HepG2 (cell line): Measurements from ENCODE around the gene GTF2A1. TPM values are rescaled to one million over a fixed set of nuclear protein-coding genes. Genes with fewer than 3 reads are reported as not detected.

Experiments
- AFF4 ChIP-seq: sonication (generic); formaldehyde crosslinking; IDR thresholded peaks from 2 replicates; pipeline ENCODE4 v1.4.0; 2020; ENCODE audit warnings: missing genetic modification reagents
- ARNT ChIP-seq: fragments of 450-650 bp; IDR thresholded peaks from 2 replicates; pipeline ENCODE4 v1.6.1; 2017
- ASH2L ChIP-seq: fragments of 300-600, 200-600 bp; sonication (generic); IDR thresholded peaks from 2 replicates; pipeline ENCODE4 v1.7.0; 2017; ENCODE audit warnings: low read depth, mild to moderate bottlenecking, moderate library complexity, mixed read lengths, low read length; ENCODE audit not compliant: insufficient read length
- BHLHE40 ChIP-seq: IDR thresholded peaks from 2 replicates; pipeline ENCODE4 v1.6.1; 2011; ENCODE audit warnings: low read length, improper control_type of control experiment
- GTF2F1 ChIP-seq: fragments of 150-350 bp; IDR thresholded peaks from 2 replicates; pipeline ENCODE4 v1.6.1; 2014; ENCODE audit warnings: low read length
- HHEX ChIP-seq: IDR thresholded peaks from 2 replicates; pipeline ENCODE4 v1.6.1; 2016; ENCODE audit warnings: control low read depth
- HNRNPUL1 ChIP-seq: fragments of 200-400 bp; formaldehyde crosslinking; IDR thresholded peaks from 2 replicates; pipeline ENCODE4 v1.6.1; 2017; ENCODE audit warnings: low read depth, mild to moderate bottlenecking, low read length, moderate library complexity
- TEF ChIP-seq: sonication (generic); formaldehyde crosslinking; IDR thresholded peaks from 2 replicates; pipeline ENCODE4 v1.5.0; 2020; ENCODE audit warnings: missing genetic modification reagents
- TP53 ChIP-seq: sonication (generic); formaldehyde crosslinking; conservative IDR thresholded peaks from 2 replicates; pipeline ENCODE4 v1.4.0; 2020; ENCODE audit warnings: missing genetic modification reagents
- ZFP82 ChIP-seq: sonication (generic); formaldehyde crosslinking; IDR thresholded peaks from 2 replicates; pipeline ENCODE4 v1.5.1; 2020; ENCODE audit warnings: mild to moderate bottlenecking, missing genetic modification reagents, borderline replicate concordance
- ZMAT3 ChIP-seq: sonication (generic); formaldehyde crosslinking; conservative IDR thresholded peaks from 2 replicates; pipeline ENCODE4 v1.7.0; 2021; ENCODE audit warnings: missing genetic modification reagents
- ZNF260 ChIP-seq: sonication (generic); formaldehyde crosslinking; IDR thresholded peaks from 2 replicates; pipeline ENCODE4 v1.4.0; 2020; ENCODE audit warnings: missing genetic modification reagents, low read depth, mild to moderate bottlenecking, borderline replicate concordance
- ZNF496 ChIP-seq: sonication (generic); formaldehyde crosslinking; IDR thresholded peaks from 2 replicates; pipeline ENCODE4 v1.8.1; 2023; ENCODE audit warnings: mild to moderate bottlenecking, moderate library complexity, missing genetic modification reagents; ENCODE audit not compliant: insufficient replicate concordance
- ZNF629 ChIP-seq: sonication (generic); formaldehyde crosslinking; conservative IDR thresholded peaks from 2 replicates; pipeline ENCODE4 v1.5.0; 2020; ENCODE audit warnings: missing genetic modification reagents
- ZSCAN25 ChIP-seq: sonication (generic); formaldehyde crosslinking; IDR thresholded peaks from 2 replicates; pipeline ENCODE4 v1.8.0; 2022; ENCODE audit warnings: mild to moderate bottlenecking, missing genetic modification reagents
- polyA plus RNA-seq, 8 experiments: library from polyadenylated mRNA; depleted of rRNA in 3 of 8; stranded (reverse) in 7 of 8; unstranded in 1 of 8; fragments of >200 nt; fragmentation: Illumina TruSeq in 4 of 8; extraction: Trizol in 4 of 8; gene quantifications; 2 replicates each; pipeline versions ENCODE4 v1.2.1 to v1.2.3, GENCODE V29; 2011 to 2016; ENCODE audit warnings: low read depth in 4 of 8, missing spikeins in 1 of 8, mixed read lengths in 1 of 8; ENCODE audit not compliant: insufficient read depth in 1 of 8
- total RNA-seq, 5 experiments: library from RNA; depleted of rRNA; stranded (reverse); fragments of >200 nt; fragmentation: Illumina TruSeq; extraction: Trizol; gene quantifications; 2 replicates each; pipeline ENCODE4 v1.2.3, GENCODE V29; 2016; ENCODE audit warnings: low read depth in 1 of 5
- TF ChIP-seq, protein P1 (sequence below): sonication (generic); formaldehyde crosslinking; IDR thresholded peaks from 2 replicates; pipeline ENCODE4 v1.4.0; 2020; ENCODE audit warnings: missing genetic modification reagents
- TF ChIP-seq, protein P2 (sequence below), 2 experiments: sonication (generic) in 1 of 2; formaldehyde crosslinking in 1 of 2; IDR thresholded peaks; 2 replicates each; pipeline versions ENCODE4 v1.6.1 to v1.9.0; 2014 to 2022; ENCODE audit warnings: antibody characterized with exemption in 1 of 2, borderline replicate concordance in 1 of 2, inconsistent platforms in 1 of 2, low read depth in 1 of 2, missing genetic modification reagents in 1 of 2

Gene GTF2A1
- total and polyA plus RNA-seq, 2 of the 13 experiments (the other 11 are each of a cell fraction or from before 2014, with no cell fraction given), result 14.9 to 17.5 TPM

DNA sequence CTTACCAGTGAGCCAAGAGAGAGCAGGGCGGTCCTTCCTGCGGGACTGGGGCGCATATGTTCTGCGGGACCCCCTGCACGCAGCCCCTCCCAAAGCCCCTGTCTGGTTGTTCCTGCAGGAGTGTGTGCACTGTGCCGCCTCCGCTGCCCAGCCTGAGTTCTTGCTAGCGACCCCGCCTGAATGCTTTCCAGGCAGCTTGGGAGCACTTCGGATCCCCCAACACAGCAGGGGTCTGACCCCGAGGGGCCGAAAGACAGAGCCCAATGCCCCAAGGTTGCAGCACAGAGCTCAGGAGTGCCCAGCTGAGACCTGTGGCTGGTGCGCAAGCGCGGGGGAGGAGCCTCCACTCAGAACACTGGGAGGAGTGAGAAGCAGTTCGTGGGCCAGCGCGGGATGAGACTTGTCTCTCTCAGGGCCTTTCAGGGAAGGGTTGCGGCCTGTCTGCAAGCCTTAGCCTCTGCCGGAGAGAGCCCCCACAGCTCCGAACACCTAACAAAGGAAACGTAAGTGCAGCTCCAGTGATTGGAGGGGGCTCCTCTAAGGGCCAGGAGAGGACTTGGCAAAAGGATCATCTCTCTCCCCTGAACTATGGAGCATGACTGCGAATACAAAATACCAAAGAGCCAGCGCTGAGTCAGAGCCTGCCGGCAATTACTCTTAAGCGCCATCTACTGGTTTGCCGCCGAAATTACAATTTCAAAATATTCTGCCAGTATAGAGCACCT, 50.5 kb downstream of the GTF2A1 start (continued):
- TF ChIP-seq AFF4 (CRISPR knock-in tag) (no peak), BHLHE40 (no peak), ZNF629 (CRISPR knock-in tag) (no peak), HNRNPUL1 (no peak), ZNF496 (CRISPR knock-in tag) (no peak), ARNT (no peak), TEF (CRISPR knock-in tag) (no peak; the same call in 1 of the 2 replicates), GTF2F1 (no peak), ZFP82 (CRISPR knock-in tag) (no peak), ASH2L (peak; percentile 71), ZNF260 (CRISPR knock-in tag) (no peak), TP53 (CRISPR knock-in tag) (no peak), ZSCAN25 (no peak), ZMAT3 (CRISPR knock-in tag) (0 out of 2 replicates have a peak, but pooled peaks have one; percentile 31), HHEX (CRISPR knock-in tag) (no peak)
- TF ChIP-seq, protein P1, sequence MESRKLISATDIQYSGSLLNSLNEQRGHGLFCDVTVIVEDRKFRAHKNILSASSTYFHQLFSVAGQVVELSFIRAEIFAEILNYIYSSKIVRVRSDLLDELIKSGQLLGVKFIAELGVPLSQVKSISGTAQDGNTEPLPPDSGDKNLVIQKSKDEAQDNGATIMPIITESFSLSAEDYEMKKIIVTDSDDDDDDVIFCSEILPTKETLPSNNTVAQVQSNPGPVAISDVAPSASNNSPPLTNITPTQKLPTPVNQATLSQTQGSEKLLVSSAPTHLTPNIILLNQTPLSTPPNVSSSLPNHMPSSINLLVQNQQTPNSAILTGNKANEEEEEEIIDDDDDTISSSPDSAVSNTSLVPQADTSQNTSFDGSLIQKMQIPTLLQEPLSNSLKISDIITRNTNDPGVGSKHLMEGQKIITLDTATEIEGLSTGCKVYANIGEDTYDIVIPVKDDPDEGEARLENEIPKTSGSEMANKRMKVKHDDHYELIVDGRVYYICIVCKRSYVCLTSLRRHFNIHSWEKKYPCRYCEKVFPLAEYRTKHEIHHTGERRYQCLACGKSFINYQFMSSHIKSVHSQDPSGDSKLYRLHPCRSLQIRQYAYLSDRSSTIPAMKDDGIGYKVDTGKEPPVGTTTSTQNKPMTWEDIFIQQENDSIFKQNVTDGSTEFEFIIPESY, result 0 out of 2 replicates have a peak, but pooled peaks have one; percentile 10
- TF ChIP-seq, protein P2, sequence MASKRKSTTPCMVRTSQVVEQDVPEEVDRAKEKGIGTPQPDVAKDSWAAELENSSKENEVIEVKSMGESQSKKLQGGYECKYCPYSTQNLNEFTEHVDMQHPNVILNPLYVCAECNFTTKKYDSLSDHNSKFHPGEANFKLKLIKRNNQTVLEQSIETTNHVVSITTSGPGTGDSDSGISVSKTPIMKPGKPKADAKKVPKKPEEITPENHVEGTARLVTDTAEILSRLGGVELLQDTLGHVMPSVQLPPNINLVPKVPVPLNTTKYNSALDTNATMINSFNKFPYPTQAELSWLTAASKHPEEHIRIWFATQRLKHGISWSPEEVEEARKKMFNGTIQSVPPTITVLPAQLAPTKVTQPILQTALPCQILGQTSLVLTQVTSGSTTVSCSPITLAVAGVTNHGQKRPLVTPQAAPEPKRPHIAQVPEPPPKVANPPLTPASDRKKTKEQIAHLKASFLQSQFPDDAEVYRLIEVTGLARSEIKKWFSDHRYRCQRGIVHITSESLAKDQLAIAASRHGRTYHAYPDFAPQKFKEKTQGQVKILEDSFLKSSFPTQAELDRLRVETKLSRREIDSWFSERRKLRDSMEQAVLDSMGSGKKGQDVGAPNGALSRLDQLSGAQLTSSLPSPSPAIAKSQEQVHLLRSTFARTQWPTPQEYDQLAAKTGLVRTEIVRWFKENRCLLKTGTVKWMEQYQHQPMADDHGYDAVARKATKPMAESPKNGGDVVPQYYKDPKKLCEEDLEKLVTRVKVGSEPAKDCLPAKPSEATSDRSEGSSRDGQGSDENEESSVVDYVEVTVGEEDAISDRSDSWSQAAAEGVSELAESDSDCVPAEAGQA (IDR thresholded peaks at IDR 0.05; ENCODE audit: low read depth), result no peak
- TF ChIP-seq, protein P2 (CRISPR knock-in tag; IDR thresholded peaks at IDR 0.05; ENCODE audit: borderline replicate concordance), result no peak
